ENCODE data around the gene ADISSP. TPM values are rescaled to one million over a fixed set of nuclear protein-coding genes. Genes with fewer than 3 reads are reported as not detected.
A peak's percentile ranks its signal among the peaks of the same experiment; 100 is the strongest.

The ADISSP gene
- total and polyA plus RNA-seq, 2 of the 13 experiments (the other 11 are each of a cell fraction or from before 2014, with no cell fraction given): 38.3 to 90.6 TPM

DNA sequence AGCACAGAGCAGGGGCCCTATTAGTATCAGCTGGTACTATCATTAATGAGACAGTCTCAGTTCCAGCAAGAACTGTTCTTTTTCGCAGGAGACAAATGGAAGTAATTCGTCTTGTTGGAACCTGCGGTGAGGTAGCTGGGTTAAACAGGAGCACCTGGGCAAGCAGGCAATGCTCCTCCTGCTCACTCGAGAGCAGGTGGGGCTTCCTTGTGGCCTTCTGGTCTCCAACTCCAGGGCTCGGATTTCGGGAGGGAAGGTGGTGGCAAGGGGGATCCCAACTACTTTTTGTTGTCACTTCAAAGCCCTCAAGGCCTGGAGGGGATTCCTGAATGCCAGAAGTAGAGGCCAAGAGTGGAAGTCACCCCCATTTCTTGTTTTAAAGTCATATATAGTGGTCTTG lies 15.0 kb upstream of the ADISSP start (continued):
- TF ChIP-seq ZNF431 (CRISPR knock-in tag; IDR thresholded peaks at IDR 0.05; ENCODE audit: borderline replicate concordance, low read depth): no peak
- TF ChIP-seq, protein P1, sequence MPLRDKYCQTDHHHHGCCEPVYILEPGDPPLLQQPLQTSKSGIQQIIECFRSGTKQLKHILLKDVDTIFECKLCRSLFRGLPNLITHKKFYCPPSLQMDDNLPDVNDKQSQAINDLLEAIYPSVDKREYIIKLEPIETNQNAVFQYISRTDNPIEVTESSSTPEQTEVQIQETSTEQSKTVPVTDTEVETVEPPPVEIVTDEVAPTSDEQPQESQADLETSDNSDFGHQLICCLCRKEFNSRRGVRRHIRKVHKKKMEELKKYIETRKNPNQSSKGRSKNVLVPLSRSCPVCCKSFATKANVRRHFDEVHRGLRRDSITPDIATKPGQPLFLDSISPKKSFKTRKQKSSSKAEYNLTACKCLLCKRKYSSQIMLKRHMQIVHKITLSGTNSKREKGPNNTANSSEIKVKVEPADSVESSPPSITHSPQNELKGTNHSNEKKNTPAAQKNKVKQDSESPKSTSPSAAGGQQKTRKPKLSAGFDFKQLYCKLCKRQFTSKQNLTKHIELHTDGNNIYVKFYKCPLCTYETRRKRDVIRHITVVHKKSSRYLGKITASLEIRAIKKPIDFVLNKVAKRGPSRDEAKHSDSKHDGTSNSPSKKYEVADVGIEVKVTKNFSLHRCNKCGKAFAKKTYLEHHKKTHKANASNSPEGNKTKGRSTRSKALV (CRISPR knock-in tag; IDR thresholded peaks at IDR 0.05): no peak
- TF ChIP-seq, protein P2, sequence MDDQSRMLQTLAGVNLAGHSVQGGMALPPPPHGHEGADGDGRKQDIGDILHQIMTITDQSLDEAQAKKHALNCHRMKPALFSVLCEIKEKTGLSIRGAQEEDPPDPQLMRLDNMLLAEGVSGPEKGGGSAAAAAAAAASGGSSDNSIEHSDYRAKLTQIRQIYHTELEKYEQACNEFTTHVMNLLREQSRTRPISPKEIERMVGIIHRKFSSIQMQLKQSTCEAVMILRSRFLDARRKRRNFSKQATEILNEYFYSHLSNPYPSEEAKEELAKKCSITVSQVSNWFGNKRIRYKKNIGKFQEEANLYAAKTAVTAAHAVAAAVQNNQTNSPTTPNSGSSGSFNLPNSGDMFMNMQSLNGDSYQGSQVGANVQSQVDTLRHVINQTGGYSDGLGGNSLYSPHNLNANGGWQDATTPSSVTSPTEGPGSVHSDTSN (CRISPR knock-in tag; IDR thresholded peaks at IDR 0.05; ENCODE audit: borderline replicate concordance): no peak
- TF ChIP-seq HMGXB3 (CRISPR knock-in tag; IDR thresholded peaks at IDR 0.05; ENCODE audit: borderline replicate concordance): no peak
- no peak for TF ChIP-seq ZNF792 (CRISPR knock-in tag; IDR thresholded peaks at IDR 0.05)
- TF ChIP-seq RFXAP (CRISPR knock-in tag; IDR thresholded peaks at IDR 0.05; ENCODE audit: borderline replicate concordance): 0 out of 2 replicates have a peak, but pooled peaks have one; percentile 7
- no peak for TF ChIP-seq KDM2A (CRISPR knock-in tag; IDR thresholded peaks at IDR 0.05; ENCODE audit: borderline replicate concordance, low read depth)
- TF ChIP-seq TBL1XR1 (IDR thresholded peaks at IDR 0.05; ENCODE audit: borderline replicate concordance, low read length, partially characterized antibody): no peak
- TF ChIP-seq ERF (CRISPR knock-in tag; IDR thresholded peaks at IDR 0.05): no peak
- TF ChIP-seq ZNF782 (CRISPR knock-in tag; IDR thresholded peaks at IDR 0.05; ENCODE audit: borderline replicate concordance): no peak
- peak; percentile 34; the same call in 1 of the 2 replicates for TF ChIP-seq ZNF766 (CRISPR knock-in tag; IDR thresholded peaks at IDR 0.05; ENCODE audit: borderline replicate concordance)
- no peak for TF ChIP-seq REXO4 (CRISPR knock-in tag; IDR thresholded peaks at IDR 0.05; ENCODE audit: borderline replicate concordance)
- TF ChIP-seq BRF2 (CRISPR knock-in tag; IDR thresholded peaks at IDR 0.05): 0 out of 2 replicates have a peak, but pooled peaks have one; percentile 43
- no peak for TF ChIP-seq ZNF556 (CRISPR knock-in tag; IDR thresholded peaks at IDR 0.05; ENCODE audit: borderline replicate concordance)
- no peak for TF ChIP-seq ZNF124 (CRISPR knock-in tag; IDR thresholded peaks at IDR 0.05)
- TF ChIP-seq ZSCAN31 (CRISPR knock-in tag; IDR thresholded peaks at IDR 0.05; ENCODE audit: low read depth): no peak; the same call in 1 of the 2 replicates
- TF ChIP-seq, protein P3, sequence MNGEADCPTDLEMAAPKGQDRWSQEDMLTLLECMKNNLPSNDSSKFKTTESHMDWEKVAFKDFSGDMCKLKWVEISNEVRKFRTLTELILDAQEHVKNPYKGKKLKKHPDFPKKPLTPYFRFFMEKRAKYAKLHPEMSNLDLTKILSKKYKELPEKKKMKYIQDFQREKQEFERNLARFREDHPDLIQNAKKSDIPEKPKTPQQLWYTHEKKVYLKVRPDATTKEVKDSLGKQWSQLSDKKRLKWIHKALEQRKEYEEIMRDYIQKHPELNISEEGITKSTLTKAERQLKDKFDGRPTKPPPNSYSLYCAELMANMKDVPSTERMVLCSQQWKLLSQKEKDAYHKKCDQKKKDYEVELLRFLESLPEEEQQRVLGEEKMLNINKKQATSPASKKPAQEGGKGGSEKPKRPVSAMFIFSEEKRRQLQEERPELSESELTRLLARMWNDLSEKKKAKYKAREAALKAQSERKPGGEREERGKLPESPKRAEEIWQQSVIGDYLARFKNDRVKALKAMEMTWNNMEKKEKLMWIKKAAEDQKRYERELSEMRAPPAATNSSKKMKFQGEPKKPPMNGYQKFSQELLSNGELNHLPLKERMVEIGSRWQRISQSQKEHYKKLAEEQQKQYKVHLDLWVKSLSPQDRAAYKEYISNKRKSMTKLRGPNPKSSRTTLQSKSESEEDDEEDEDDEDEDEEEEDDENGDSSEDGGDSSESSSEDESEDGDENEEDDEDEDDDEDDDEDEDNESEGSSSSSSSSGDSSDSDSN (CRISPR knock-in tag; IDR thresholded peaks at IDR 0.05): 0 out of 2 replicates have a peak, but pooled peaks have one; percentile 7

Data from HepG2 (cell line).